Measurements from ENCODE around the gene MYT1.
"Not testable (repeated sequence)": the region's sequence is repeated elsewhere in the genome, so short reads cannot be mapped to it uniquely, and the experiment has no call there.

MYT1 gene

GRCh38 chr20:64119301-64119680, 45.0 kb upstream of the MYT1 start:
- H3K4me1 ChIP-seq: peaks cover 25% of the 10 kb centered on the region
- no peaks in the 10 kb centered on the region for H3K36me3 ChIP-seq (ENCODE audit: control insufficient read depth, insufficient read depth, low read length)
- TF ChIP-seq CTCF (IDR thresholded peaks at IDR 0.05): no peak
- H3K9me3 ChIP-seq (ENCODE audit: control insufficient read depth, low read length): no peaks in the 10 kb centered on the region
- H3K79me2 ChIP-seq: peaks cover 8% of the 10 kb centered on the region
- H3K27ac ChIP-seq: peak overlapping the region; percentile 85
- no peak overlapping the region for H3K4me2 ChIP-seq (ENCODE audit: low read length)
- no peak overlapping the region for H3K9ac ChIP-seq
- H2AFZ ChIP-seq: peak overlapping the region; percentile 19
- no peak overlapping the region for H3K4me3 ChIP-seq (ENCODE audit: low read depth, low read length)
- H3K27me3 ChIP-seq (ENCODE audit: control insufficient read depth, insufficient read depth, low read length): no peaks in the 10 kb centered on the region

GRCh38 chr20:64119681-64120341, 44.4 kb upstream of the MYT1 start:
- Histone ChIP-seq H3K4me3 (ENCODE audit: low read depth, low read length) (no peak overlapping the region), H2AFZ (peak overlapping the region; percentile 54), H3K4me1 (peaks cover 25% of the 10 kb centered on the region), H3K36me3 (ENCODE audit: control insufficient read depth, insufficient read depth, low read length) (no peaks in the 10 kb centered on the region), H3K9me3 (ENCODE audit: control insufficient read depth, low read length) (no peaks in the 10 kb centered on the region), H3K4me2 (ENCODE audit: low read length) (peak overlapping the region; percentile 16), H3K27ac (peak overlapping the region; percentile 85), H3K27me3 (ENCODE audit: control insufficient read depth, insufficient read depth, low read length) (no peaks in the 10 kb centered on the region), H3K79me2 (peaks cover 8% of the 10 kb centered on the region), H3K9ac (no peak overlapping the region)
- TF ChIP-seq CTCF (IDR thresholded peaks at IDR 0.05): no peak

- Histone ChIP-seq H3K4me3 (ENCODE audit: low read depth, low read length) (no peak overlapping the region), H3K79me2 (peaks cover 8% of the 10 kb centered on the region), H3K4me2 (ENCODE audit: low read length) (no peak overlapping the region), H3K4me1 (peaks cover 16% of the 10 kb centered on the region), H3K27me3 (ENCODE audit: control insufficient read depth, insufficient read depth, low read length) (no peaks in the 10 kb centered on the region), H2AFZ (no peak overlapping the region), H3K36me3 (ENCODE audit: control insufficient read depth, insufficient read depth, low read length) (no peaks in the 10 kb centered on the region), H3K9ac (no peak overlapping the region), H3K27ac (no peak overlapping the region), H3K9me3 (ENCODE audit: control insufficient read depth, low read length) (no peaks in the 10 kb centered on the region)
- no peak for TF ChIP-seq CTCF (IDR thresholded peaks at IDR 0.05)
These were observed 42.7 kb upstream of the MYT1 start for GRCh38 chr20:64121586-64121985.

DNA sequence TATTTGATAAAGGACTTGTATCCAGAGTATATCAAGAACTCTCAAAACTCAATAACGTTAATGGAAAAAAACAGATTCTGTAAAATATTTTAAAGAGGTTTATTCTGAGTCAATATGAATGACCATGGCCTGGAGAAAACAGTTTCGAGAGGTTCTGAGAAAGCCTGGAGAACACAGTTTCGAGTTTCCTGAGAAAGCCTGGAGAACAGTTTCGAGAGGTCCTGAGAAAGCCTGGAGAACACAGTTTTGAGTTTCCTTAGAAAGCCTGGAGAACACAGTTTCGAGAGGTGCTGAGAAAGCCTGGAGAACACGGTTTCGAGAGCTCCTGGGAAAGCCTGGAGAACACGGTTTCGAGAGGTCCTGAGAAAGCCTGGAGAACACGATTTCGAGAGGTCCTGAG, 41.3 kb upstream of the MYT1 start:
- not testable (repeated sequence) for H3K27me3 ChIP-seq (ENCODE audit: control insufficient read depth, insufficient read depth, low read length); H3K9me3 ChIP-seq (ENCODE audit: control insufficient read depth, low read length); H3K4me3 ChIP-seq (ENCODE audit: low read depth, low read length); H3K4me2 ChIP-seq (ENCODE audit: low read length); H3K36me3 ChIP-seq (ENCODE audit: control insufficient read depth, insufficient read depth, low read length); H3K79me2 ChIP-seq; H3K9ac ChIP-seq; H2AFZ ChIP-seq; H3K27ac ChIP-seq
- H3K4me1 ChIP-seq: peaks cover 11% of the 10 kb centered on the region

DNA sequence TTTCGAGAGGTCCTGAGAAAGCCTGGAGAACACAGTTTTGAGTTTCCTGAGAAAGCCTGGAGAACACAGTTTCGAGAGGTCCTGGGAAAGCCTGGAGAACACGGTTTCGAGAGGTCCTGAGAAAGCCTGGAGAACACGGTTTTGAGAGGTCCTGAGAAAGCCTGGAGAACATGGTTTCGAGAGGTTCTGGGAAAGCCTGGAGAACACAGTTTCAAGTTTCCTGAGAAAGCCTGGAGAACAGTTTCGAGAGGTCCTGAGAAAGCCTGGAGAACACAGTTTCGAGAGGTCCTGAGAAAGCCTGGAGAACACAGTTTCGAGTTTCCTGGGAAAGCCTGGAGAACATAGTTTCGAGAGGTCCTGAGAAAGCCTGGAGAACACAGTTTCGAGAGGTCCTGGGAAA, 40.7 kb upstream of the MYT1 start:
- not testable (repeated sequence) for H2AFZ ChIP-seq; H3K27me3 ChIP-seq (ENCODE audit: control insufficient read depth, insufficient read depth, low read length); H3K4me3 ChIP-seq (ENCODE audit: low read depth, low read length); H3K9ac ChIP-seq; H3K79me2 ChIP-seq; H3K27ac ChIP-seq; H3K9me3 ChIP-seq (ENCODE audit: control insufficient read depth, low read length); H3K4me2 ChIP-seq (ENCODE audit: low read length); H3K36me3 ChIP-seq (ENCODE audit: control insufficient read depth, insufficient read depth, low read length)
- H3K4me1 ChIP-seq: peaks cover 11% of the 10 kb centered on the region
